Putamen (tissue), 1 donor: ENCODE results near the gene HPS5.

ENCODE experiments used
- DNase-seq: peaks from one replicate; pipeline ENCODE4 v3.0.0-alpha.2; 2016; ENCODE audit warnings: low spot score

Gene HPS5

DNA sequence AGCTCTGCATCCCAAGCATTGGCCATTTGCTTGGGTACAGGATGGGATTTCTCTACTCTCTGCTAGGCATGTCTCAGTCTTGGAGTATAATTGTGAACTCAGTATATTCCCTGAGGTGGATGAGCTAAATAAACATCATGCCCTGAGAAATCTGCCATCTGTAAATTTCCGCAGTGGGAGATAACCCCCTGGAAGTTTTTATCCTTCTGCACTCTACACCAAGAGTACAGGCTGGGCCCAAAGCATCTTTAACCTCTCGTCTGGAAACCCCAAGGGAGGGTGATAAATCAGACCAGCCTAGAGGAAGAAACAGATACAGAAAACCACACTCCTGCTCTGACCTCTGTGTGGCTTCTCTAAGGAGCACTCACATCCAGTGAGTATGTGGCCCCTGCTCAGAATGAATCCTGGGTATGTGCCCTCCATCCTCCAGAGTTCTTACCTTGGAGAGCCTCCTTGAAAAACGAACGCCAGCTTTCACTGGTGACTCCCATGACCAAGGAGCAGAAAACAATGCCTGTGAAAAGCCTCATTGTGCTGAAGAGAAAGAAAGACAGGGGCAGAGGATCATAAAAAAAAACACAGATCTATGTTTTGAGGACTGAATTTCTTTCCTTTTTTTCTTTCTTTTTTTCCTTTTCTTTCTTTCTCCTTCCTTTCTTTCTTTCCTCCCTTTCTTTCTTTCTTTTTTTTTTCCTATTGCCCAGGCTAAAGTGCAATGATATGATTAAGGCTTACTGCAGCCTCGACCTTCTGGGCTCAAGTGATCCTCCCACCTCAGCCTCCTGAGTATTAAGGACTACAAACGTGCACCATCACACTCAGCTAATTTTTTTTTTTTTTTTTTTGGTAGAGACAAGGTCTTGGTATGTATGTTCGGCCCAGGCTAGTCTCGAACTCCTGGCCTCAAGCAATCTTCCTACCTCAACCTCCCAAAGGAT lies 86.3 kb downstream of the HPS5 start:
- no peak for DNase-seq

GRCh38 chr11:18233912-18234311 lies 88.0 kb downstream of the HPS5 start:
- no peak for DNase-seq

- no peak for DNase-seq
These were observed 91.1 kb downstream of the HPS5 start for GRCh38 chr11:18230859-18231258.

DNA sequence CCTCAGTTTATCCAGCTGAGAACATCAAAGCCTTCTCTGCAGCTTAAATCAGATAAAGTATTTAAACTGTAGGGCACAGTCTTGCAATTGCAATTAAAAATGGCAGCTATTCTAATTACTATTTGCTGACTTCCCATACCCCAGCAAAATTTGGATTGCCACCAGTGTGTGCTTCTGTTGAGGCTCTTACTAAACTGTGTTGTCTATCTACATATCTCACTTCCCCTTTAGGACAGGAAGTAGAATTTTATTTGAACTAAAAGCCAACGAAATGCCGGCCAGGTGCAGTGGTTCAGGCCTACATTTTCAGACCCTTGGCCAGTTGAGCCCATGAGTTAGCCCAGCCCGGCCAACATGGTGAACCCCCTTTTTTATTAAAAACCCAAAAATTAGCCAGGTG lies 92.4 kb downstream of the HPS5 start:
- no peak for DNase-seq
